NCI-H748 (cell line): Measurements from ENCODE around the gene SAFB.
"Not testable (repeated sequence)": the region's sequence is repeated elsewhere in the genome, so short reads cannot be mapped to it uniquely, and the experiment has no call there.

ENCODE experiments used
- DNase-seq: peaks from one replicate; lab custom pipeline; 2025; ENCODE audit not compliant: unreplicated experiment; lab: John Stamatoyannopoulos, UW

SAFB gene

DNA sequence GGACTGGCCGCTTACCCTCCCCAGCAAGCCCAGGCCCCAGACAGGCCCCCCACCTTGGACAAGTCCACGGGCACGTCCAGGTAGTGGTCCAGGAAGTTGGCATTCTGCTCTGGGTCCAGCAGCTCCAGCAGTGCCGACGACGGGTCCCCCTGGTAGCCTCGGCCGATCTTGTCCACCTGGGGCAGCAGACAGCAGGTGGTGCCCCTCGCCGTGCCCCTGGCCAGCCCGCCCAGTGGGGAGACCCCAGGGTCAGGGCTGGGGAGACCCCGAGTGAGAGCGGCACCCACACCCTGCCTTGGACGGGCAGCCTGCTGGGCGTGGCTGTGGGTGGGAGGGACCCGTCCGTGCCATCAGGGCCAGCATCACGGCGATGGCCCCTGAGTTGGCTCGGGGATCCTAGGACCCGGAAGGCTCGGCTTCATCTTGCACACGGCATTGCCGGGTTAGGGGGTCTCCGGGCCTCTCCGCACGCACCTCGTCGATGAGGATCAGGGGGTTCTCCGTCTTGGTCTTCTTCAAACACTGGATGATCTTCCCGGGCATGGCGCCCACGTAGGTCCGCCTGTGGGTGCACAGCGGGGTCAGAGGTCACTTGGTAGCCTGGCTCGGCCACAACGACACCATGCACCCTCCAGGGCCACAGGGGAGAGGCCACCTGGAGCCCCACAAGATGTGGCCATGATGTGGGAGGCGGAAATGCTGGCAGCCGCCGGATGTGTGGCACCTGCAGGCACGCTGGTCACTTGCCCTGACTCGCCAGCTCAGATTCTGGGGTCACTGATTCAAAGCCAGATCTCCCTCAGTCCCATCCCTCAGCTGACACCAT is 73.5 kb downstream of the SAFB start:
- DNase-seq = no peak

DNA sequence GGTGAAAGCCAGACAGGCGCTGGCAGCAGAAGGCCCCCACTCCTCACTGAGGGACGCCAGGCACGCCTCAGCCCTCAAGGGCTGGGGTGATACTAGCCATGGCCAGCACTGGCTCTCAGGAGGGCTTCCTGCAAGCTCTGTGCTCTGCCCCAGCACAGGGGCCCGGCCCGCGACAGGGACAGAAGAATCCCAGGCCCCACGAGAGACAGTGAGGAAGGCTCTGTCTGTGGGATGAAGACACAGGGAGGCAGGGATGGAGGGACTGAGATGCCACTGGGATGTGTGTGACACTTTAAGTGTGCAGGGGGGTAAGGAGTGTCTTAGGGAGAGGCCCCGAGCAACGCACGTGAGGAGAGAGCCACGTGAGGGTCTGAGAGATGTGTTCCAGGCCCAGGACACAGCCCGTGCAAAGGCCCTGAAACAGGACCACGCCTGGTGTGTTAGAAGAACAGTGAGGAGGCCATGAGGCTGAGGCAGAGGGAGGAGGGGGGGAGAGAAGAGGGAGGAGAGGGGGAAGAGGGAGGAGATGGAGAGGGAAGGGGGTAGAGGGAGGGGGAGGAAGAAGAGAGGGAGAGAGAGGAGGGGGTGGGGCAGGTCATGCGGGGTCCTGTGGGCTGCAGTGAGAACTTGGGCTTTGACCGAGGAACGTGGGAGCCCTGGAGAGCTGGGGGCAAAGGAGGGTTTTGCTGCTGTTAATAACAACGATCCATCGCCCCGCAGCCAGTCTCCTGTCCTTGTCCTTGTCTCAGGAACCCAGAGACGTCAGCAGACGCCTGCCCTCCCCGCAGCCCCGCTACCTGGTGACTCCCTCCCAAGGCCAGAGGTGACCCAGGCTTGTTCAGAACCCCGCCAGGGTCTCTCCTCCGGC is 74.4 kb downstream of the SAFB start:
- no peak for DNase-seq

DNA sequence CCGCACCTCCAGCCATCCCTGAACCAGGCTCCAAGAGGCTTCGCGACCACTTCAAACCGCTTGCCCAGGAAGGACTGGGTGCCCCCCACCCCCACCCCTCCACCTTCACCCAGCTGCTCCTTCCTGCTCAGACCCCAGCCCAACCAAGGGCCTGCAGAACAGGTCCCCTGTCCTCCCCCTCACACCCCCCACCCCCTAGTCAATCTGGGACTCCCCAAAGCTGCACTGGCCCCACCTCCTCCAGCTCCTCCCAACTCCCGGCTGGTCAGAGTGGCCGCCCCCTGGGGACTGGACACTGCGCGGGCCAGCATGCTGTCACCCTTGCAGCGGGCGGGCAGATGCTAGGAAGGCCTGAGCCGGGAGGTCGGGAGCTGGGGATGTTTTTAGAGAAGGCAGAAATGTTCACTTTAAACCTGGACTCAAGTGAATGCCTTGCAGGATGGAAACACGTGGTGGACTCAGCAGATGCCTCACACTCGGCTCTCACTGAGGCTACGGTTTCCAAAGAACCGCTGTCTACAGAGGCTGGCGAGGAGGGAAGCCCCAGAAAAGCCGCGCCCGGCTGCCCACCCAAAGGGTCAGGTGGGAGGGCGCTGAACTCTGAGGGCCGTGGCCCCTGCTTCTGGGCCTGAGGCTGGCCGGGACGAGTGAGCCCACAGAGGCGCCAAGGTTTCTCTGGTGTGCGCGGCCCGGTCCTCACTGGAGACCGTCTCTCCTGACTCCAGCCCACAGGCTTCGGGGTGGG is 75.2 kb downstream of the SAFB start:
- DNase-seq = no peak

DNA sequence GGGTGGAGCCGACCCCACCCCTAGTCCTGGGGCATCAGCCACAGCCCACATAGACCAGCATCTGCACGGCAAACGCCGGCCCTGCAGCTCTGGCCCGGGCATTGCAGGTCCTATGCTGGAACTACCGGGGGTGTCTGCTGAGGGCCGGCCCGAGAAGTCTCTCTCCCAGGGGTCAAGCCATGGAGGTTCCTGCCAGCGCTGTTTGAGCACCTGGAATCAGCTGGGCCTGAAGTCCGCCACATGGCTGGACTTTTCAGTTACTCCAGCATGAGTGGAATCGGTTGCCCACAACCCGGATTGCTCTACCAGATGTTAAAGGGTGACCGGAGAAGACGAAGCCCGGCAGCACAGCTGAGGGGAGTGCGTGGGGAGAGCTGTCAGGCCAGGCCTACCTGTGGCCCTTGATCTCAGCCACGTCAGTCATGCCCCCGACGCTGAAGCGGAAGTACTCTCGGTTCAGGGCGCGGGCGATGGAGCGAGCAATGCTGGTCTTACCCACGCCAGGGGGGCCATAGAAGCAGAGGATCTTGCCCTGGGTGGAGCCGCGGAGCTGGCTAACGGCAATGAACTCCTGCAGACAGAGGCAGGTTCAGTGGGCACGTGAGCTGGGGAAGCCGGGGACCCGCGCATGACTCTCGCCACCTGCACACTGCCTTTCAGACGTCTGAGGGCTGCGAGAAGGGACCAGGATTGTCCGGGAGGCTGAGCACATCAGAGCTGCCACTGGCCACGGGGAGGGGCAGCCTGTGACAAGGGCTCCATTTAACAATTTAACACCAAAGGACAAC is 75.9 kb downstream of the SAFB start:
- DNase-seq = no peak

DNA sequence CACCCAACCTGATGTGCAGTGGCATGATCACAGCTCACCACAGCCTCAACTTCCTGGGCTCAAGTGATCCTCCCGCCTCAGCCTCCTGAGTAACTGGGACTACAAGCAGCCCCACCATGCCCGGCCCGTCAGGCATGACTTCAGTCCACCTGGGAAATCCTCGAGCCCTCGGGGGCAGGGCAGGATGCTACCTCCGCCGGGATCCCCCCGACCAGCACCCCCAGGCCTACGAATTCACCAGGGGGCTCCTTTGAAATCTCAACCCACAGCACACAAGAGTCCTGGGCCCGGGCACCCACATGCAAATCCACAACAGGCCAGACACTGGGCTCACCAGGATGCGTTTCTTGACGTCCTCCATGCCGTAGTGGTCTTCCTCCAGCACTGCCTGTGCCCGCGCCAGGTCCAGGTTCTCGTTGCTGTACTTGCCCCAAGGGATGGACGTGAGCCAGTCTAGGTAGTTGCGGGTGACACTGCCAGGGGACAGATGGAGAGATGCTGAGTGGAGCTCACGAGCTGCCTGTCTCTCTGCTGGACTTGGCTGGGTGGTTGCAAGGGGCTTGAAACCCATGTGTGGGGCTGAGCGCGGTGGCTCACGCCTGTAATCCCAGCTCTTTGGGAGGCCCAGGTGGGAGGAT is 77.7 kb downstream of the SAFB start:
- DNase-seq = no peak

DNA sequence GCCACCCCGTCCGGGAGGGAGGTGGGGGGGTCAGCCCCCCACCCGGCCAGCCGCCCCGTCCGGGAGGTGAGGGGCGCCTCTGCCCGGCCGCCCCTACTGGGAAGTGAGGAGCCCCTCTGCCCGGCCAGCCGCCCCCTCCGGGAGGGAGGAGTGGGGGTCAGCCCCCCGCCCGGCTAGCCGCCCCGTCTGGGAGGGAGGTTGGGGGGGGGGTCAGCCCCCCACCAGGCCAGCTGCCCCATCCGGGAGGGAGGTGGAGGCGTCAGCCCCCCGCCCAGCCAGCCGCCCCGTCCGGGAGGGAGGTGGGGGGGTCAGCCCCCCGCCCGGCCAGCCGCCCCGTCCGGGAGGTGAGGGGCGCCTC is 79.1 kb downstream of the SAFB start:
- not testable (repeated sequence) for DNase-seq

DNA sequence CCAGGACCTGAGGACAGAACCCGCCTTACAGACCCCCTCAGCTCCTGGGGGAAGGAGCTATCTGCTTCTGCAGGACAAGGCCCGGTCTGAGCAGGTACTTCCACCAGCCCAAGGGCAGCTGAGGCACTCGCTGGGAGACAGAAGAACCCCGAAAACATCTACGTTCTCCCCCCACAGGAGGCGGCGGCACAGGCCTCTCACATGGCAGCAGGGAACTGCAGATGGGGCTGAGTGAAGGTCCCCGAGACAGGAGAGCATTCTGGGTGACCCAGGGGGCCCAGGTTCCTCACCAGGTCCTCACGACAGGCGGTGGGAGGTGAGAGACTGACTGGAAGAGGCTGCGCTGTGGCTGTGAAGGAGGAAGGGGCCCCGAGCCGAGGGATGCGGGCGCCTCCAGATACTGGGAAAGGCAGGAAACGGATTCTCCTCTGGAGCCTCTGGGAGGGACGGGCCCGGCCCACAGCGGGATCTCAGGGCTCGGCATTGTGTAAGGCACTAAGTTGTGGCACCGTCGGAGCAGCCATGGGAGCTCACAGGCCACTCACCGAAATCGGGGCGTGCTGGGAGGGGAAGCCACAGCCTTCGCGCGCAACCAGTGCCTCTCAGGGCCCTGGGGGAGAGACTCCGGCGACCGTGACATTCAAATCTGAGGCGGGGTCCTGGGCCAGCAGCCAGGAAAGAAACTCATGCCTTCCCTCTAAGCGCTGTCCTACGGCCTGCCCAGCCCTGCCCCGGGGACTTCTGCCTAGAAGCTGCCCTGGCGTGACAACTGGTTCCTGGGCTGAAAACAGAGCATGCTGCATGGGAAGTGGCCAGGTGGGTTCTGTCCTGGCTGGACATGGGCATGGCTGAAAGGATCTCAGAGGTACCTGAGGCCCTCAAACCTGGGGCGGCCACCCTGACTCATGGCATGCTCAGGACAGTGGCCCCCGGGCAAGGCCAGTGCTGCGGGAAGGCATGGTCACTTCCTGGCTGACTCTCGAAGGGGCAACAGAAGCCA is 81.2 kb downstream of the SAFB start:
- DNase-seq = no peak

DNA sequence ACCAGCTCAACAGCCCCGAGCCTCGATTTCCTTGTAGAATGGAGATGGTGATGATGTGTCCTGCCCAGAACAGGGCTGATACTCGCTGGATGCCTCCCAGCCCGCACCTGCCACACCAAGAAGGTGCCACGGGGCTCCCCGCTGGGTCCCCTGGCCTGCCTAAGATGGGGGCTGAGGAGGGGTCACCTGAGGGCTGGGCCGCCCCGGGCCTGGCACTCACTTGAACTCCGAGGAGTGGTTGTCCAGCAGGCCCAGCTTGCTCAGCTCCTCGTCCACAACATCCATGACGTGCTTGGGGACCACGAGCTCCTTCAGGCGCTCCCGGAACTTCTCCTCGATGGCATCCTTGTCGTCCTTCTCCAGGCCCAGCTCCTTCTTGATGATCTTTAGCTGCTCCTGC is 82.7 kb downstream of the SAFB start:
- DNase-seq = no peak

DNA sequence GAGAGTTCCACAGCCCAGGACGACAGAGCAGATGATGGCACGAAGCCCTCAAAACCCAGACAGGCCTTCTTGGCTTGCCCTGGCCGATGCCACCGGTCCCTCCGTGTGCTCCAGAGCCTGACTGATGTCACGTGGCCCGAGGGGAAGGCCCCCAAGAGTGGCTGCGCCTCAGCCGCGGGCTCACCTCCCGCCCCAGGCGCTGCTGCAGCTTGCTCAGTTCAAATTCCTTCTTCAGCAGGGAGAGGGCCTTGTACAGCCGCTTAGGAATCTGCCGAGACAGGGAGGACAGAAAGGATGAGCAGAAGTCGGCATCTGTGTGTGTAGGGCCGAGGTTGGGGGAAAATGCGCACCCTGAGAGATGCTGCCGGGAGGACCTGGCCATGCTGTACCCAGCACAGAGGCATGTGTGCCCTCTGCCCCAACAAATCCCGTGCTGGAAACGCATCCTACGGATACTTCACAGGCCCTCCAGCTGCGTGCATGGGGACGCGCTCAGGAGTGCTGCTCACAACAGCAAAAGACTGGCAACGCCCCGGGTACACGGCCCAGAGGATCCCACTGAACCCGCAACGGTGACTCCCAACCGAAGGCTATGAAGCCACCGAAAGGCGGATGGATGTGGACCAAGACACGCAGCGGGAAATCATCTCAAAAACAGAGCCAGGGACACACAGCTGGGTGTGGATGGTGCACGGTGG is 84.1 kb downstream of the SAFB start:
- DNase-seq = no peak

DNA sequence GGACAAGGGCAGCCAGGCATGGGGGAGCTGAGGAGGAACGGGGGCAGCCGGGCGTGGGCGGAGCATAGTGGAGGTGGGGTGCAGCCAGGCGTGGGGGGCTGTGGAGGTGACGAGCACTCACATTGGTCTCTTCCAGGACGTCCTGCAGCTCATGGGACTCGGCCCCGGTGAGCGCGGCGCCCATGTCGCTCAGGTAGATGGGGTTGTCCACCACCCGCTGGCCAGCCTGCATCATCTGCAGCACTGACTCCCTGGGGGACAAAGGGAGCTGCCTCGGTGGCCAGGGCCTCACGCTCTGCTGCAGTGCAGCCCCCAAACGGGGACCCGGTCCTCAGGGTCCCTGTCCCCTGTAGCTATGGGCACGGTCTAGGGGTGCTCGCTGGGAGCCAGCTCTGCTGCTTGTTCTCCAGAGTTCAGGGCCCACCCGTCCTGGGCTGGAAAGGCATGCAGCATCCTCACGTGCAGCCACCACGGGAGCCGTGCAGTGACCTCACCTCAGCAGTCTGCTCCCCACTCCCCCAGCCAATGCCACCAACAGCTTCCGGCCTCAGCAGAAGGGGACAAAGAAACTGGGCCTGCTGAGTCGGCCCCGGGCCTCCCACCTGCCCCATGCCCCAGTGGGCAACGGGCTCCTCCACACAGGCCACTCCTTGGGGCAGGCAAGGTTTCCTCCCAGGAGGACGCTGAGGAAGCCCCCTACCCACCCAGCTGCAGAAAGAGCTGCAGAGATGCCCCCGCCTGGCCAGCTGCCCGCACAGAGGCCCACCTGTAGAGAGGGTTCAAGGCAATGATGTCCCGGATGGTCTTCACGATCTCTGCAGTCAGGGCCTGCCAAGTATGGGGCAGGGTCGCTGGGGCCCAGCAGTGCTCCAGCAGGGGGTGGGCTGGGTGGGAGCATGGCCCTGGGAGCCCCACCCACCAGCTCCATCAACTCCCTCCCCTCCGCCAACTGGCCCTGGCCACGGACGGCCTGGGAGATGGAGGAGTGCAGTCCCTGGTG is 85.0 kb downstream of the SAFB start:
- DNase-seq = no peak

DNA sequence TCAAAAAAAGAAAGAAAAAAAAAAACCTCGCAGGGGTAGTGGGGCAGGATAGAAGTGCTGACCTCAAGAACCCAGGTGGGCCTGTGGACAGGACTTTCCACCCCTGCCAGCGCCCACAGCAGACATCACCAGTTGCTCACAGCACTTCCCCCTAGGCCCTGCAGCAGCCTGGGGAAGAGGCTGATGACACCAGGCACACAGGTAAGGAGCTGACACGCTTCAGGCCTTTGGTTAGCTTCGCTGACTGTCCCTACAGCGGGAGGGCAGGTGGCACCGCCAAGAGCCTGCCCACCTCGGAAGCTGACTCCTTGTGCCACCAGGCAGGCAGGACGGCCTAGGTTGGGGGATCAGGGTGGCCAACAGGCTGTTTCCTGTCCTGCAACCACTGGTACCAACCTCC is 88.1 kb downstream of the SAFB start:
- DNase-seq = no peak

DNA sequence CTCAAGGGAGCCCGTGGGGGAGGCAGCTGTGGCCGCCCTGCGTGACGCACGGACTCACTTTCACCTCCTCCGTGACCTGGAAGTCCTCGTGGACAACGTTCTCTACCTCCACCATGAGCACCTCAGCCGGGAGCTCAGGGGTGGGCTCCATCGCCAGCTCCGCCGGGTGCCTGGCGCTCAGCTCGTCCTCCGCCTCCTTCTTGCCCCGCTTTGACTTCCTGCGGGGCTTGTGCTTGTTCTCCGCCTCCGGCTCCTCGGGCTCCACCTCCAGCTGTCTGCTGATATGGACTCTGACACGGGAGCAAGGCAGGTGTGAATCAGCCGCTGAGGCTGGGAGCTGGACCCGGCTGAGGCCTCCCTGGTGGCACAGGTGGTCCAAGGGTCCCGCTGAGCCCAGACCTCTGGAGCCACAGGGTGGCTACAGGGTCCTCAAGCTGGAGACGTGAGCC is 88.9 kb downstream of the SAFB start:
- no peak for DNase-seq

DNA sequence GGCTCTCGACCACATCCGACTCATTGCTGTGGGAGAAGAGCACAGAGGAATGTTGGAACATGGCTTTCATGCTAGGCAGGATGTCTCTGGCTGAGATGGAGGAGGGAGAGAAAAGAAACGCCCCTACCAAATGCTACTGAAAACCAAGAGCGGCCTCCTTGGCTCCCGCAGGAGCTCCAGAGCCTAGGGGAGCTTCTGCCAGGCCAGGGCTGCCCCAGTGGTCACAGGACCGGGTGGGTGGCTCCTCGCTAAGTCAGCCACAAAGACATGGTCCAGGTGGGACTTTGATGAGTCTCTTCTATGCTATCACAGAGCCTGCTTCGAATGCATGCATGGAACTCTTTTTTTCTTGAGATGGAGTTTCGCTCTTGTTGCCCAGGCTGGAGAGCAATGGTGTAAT is 90.3 kb downstream of the SAFB start:
- no peak for DNase-seq

DNA sequence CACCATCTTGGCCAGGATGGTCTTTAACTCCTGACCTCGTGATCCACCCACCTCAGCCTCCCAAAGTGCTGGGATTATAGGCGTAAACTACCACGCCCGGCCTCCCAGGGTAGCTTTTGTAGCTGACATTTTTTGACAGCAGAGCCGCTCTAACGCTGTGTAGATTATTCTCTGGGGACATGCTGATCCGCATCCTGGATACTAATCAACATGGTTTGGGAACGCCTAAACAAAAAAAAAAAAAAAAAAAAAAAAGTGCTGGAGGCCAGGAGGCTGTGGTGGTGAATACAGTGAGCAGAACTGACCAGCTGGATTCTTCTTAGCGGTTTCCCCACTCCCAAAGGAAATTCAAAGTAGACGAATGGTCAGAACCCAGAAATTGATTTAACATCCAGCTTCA is 91.9 kb downstream of the SAFB start:
- DNase-seq = no peak

DNA sequence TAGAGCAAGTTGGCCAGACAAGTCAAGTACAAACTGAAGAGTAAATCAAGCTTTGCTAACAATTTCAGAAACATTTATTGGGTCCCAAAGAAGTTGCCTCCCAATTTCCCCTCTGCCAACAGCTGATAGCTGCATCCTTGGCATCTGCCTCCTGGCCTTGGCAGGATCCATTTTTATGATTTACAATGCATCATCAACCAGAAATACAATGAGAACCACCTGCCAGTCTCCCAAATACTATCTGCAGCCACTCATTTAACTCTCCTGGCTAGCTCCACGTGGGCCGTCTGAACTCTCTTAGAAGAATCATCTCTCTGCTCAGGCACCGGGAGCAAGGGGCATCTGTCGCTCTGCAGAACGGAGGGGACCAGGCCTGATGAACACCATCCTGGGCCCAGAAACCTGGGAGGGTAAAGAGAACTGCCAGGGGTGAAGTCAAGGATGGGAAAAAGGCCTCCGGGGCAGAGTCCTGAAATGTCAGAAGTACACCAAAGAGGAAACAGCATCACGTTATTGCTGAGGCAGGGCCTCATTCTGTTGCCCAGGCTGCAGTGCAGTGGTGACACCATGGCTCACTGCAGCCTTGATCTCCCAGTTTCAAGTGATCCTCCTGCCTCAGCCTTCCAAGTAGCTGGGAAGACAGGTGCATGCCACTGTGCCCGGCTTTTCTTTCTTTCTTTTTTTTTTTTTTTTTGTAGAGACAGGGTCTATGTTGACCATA is 94.5 kb downstream of the SAFB start:
- DNase-seq = no peak
